BE2C (cell line): ENCODE measurements around the gene CDH4.

Experiments
- DNase-seq: peaks from one replicate; pipeline ENCODE4 v3.0.0-alpha.2; 2020
- H3K27me3 ChIP-seq: fragments of 250-450 bp; sonication (Bioruptor Pico); 2 replicates; pipeline ENCODE4 v1.5.1; 2020; ENCODE audit warnings: mild to moderate bottlenecking
- H3K36me3 ChIP-seq: fragments of 250-450 bp; sonication (Bioruptor Pico); 2 replicates; pipeline ENCODE4 v1.5.1; 2020; ENCODE audit warnings: mild to moderate bottlenecking
- H3K4me1 ChIP-seq: fragments of 250-450 bp; sonication (Bioruptor Pico); 2 replicates; pipeline ENCODE4 v1.5.1; 2020
- H3K4me3 ChIP-seq: 2 replicates; pipeline ENCODE4 v1.5.1; 2011; ENCODE audit warnings: low read depth, low read length
- H3K9me3 ChIP-seq: fragments of 250-450 bp; sonication (Bioruptor Pico); 2 replicates; pipeline ENCODE4 v1.5.1; 2020
- TF ChIP-seq, protein P1 (sequence below): IDR thresholded peaks from 2 replicates; pipeline ENCODE4 v1.5.1; 2012; ENCODE audit warnings: mild to moderate bottlenecking, low read depth, low read length

The CDH4 gene

DNA sequence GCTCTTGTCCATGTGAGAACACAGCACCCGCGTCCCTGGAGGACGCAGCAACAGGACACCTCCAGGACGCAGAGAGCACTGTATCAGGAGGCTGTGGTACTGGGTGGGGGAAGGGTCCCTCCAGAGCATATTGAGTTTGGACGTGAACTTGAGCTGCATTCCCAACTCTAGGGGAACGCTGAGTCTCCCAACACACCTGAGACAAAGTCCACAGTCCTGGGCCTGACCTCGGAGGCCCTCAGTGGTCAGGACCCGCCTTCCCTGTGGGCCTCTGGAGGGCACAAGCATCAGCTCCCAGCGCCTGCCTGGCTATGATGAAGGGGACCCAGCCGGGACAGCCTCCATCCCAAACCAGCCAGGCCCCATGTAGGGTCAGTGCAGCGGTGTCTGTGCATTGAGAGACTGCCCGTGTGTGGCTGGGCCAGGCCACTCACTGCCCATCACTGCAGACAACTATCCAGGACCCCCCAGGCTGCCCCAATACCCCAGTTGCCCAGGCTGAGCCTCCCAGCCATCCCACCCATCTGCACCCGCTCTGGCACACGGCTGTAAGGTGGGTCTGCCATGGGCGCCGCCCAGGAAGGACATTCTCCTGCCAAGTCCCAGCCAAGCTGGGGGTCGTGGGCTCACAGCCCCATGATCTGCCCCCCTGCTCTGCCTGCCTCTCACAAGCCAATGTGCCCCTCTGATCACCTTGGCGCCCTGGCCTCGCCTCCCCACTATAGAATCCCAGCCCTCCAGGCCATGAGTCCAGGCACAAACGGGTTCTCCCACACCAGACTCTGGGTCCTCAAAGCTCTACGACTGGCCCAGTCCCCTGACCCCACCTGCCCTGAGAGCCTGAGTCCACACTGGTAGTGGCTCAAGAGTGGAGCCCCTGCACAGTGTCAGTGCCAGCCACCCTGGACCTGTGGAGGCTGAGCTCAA, 697.9 kb downstream of the CDH4 start:
- no peak overlapping the region for H3K4me3 ChIP-seq
- no peak for DNase-seq
- no peaks in the 10 kb centered on the region for H3K36me3 ChIP-seq
- no peaks in the 10 kb centered on the region for H3K4me1 ChIP-seq
- peaks cover 4% of the 10 kb centered on the region; the same call in 1 of the 2 replicates for H3K27me3 ChIP-seq
- TF ChIP-seq, protein P1, sequence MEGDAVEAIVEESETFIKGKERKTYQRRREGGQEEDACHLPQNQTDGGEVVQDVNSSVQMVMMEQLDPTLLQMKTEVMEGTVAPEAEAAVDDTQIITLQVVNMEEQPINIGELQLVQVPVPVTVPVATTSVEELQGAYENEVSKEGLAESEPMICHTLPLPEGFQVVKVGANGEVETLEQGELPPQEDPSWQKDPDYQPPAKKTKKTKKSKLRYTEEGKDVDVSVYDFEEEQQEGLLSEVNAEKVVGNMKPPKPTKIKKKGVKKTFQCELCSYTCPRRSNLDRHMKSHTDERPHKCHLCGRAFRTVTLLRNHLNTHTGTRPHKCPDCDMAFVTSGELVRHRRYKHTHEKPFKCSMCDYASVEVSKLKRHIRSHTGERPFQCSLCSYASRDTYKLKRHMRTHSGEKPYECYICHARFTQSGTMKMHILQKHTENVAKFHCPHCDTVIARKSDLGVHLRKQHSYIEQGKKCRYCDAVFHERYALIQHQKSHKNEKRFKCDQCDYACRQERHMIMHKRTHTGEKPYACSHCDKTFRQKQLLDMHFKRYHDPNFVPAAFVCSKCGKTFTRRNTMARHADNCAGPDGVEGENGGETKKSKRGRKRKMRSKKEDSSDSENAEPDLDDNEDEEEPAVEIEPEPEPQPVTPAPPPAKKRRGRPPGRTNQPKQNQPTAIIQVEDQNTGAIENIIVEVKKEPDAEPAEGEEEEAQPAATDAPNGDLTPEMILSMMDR: no peak
- no peaks in the 10 kb centered on the region for H3K9me3 ChIP-seq

DNA sequence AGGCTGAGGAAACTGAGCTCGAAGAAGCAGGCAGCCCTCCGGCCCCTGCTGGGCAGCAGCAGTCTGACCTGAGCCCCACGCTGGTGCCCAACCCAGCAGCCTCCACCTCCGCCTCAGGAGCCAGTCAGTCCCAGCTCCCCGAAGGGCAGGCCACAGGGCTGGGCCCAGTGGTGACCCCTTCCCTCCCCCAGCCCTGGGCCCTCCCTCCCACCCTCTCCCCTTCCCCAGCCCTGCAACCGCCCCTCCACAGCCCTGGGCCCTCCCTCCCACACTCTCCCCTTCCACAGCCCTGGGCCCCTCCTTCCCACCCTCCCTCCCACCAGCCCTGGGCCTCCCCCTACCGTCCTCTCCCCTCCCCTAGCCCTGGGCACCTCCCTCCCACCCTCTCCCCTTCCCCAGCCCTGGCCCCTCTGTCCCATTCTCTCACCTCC, 698.6 kb downstream of the CDH4 start:
- Histone ChIP-seq H3K4me1 (no peaks in the 10 kb centered on the region), H3K27me3 (peaks cover 5% of the 10 kb centered on the region; the same call in 1 of the 2 replicates), H3K4me3 (no peak overlapping the region), H3K9me3 (no peaks in the 10 kb centered on the region), H3K36me3 (no peaks in the 10 kb centered on the region)
- no peak for DNase-seq
- TF ChIP-seq, protein P1: no peak

DNA sequence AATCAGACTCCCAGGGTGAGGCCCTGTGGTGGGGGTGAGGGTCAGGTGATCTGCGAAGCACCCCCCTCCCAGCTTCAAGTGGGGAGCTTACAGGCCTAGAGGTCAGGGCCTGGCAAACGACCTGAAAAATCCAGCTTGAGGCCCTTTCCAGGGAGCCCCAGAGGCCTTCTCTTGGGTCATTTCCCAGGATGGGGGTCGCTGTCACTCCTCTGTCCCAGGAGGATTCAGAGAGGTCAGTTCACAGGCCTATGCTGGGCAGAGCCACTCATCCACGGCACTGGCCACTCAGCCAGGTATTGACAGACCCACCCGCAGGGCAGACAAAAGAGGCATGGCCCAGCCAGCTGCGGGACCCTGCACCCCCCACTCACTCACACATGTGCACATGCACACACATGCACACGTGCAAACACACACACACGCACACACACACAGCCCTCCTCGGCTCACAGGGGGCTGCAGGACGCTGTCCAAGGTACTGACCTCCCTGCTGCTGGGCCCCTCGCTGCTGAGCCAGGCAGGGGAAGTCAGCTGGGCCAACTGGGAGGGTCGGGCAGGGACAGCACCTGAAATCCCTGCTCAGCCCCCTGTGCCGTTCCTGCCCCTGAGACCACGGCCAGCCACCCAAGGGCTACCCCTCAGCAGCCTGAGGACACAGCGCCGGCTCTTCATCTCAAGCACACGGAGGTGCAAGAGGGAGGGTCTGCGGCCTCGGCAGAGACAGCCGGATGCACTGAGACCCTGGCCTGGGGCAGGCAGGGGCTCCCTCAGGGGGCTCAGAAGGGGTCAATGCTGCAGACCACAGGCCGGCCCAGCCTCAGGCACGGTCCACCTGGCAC, 699.9 kb downstream of the CDH4 start:
- TF ChIP-seq, protein P1: no peak
- no peak for DNase-seq

DNA sequence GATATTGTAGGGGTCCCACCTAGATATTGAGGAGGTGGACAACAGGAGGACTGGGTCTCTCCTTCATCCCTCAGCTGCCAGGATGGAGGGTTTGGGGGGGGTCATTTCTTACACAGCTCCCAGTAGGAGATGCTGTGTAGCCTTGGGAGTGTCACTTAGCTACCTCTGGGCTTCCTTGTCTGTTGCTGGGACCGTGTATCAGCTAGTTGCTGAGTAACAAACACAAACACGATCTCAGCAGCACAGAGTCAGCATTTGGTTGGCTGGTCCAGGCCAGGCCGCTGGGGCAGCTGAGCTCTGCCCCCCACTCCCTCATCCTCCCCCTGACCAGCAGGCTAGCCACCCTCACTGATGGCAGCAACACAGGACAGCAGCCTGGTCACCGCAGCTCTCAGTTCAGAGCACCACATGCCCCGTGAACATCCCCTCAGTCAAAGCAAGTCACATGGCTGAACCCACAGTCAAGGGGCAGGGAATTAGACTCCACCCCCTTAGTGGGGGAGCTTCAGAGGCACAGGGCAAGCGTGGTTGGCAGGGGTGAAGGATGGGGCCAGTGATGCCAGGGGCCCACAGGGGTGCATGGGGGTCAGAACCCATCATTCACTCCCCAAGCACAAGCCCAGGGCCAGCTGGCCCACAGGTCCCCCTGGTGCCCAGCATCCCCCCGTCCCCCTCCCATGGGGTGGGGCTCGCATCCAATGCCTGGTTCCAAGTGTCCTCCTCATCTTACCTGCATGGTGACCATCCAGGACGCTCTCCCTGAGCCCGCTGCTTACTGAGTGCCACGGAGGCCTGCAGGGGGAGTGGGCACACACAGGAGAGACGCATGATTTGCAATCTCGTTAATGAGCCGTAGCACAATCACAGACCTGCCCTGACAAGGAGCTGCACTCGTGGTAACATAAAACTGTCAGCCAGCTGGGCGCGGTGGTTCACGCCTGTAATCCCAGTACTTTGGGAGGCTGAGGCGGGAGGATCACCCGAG, 701.3 kb downstream of the CDH4 start:
- H3K27me3 ChIP-seq: peaks cover 5% of the 10 kb centered on the region; the same call in 1 of the 2 replicates
- TF ChIP-seq, protein P1: no peak
- no peaks in the 10 kb centered on the region for H3K36me3 ChIP-seq
- H3K4me3 ChIP-seq: no peak overlapping the region
- DNase-seq: no peak
- no peaks in the 10 kb centered on the region for H3K4me1 ChIP-seq
- H3K9me3 ChIP-seq: no peaks in the 10 kb centered on the region

More for the DNA sequence above, 699.9 kb downstream of the CDH4 start:
- H3K9me3 ChIP-seq: no peaks in the 10 kb centered on the region
- no peak overlapping the region for H3K4me3 ChIP-seq
- H3K27me3 ChIP-seq: peaks cover 5% of the 10 kb centered on the region; the same call in 1 of the 2 replicates
- no peaks in the 10 kb centered on the region for H3K36me3 ChIP-seq
- H3K4me1 ChIP-seq: no peaks in the 10 kb centered on the region

DNA sequence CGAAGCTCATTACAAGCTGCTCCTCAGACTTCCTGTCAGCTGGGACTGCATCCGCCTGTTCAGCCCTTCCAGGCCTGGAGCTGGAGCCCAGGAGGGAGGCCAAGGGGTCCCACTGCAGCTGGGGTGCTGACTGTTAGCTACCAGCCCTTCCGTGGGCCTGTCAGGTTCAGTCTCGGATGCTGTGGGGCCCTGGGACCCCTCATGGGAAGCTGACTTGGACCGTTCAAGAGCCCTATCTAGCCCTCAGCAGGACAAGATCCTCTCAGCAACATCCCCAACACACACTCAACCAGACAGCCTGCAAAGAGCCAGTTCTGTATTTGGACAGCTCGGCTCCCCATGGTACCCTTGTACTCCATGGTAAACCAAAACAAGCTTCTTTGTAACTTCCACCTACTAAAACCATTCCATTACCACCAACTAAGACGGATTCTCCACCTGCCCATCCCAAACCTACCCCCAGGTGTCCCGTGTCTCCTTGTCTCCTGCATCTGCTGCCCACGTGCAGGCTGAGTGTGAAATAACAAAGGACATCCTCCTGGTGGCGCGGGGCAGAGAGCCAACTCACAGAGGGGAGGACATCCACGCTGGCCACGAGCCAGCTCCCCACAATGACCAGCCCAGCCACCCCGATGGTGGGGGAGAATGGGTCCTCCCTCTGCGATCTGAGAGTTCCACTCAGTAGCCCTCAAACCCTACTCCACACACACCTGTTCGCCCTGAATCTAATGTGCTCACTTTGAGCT, 702.4 kb downstream of the CDH4 start:
- TF ChIP-seq, protein P1: no peak
- Histone ChIP-seq H3K36me3 (no peaks in the 10 kb centered on the region), H3K27me3 (peaks cover 5% of the 10 kb centered on the region; the same call in 1 of the 2 replicates), H3K9me3 (no peaks in the 10 kb centered on the region; the same call in 1 of the 2 replicates), H3K4me1 (no peaks in the 10 kb centered on the region), H3K4me3 (no peak overlapping the region)
- no peak for DNase-seq
